OCI-LY7 (cell line): ENCODE measurements around the gene ANKS1B.

Experiments used
- CTCF ChIP-seq: fragments of 200-600 bp; sonication (generic); conservative IDR thresholded peaks from 2 replicates; pipeline ENCODE4 v1.5.1; 2014; ENCODE audit warnings: mild to moderate bottlenecking, antibody characterized with exemption, low read length, moderate library complexity, mixed read lengths
- EZH2phosphoT487 ChIP-seq: fragments of 200-600 bp; sonication (generic); IDR thresholded peaks from 2 replicates; pipeline ENCODE4 v1.6.1; 2018; ENCODE audit warnings: low read depth, borderline replicate concordance, mild to moderate bottlenecking, mixed run types, antibody characterized with exemption, low read length, moderate library complexity, mixed read lengths

- TF ChIP-seq CTCF = no peak
- no peak for TF ChIP-seq EZH2phosphoT487
Measured at GRCh38 chr12:99136516-99136915, 848.2 kb downstream of the ANKS1B start.
